Measurements from ENCODE around the gene GPANK1. TPM values are rescaled to one million over a fixed set of nuclear protein-coding genes. Genes with fewer than 3 reads are reported as not detected.

GPANK1 gene
- total and polyA plus RNA-seq, 2 donors (not counting 1 experiment from before 2014, with no cell fraction given): 22.6 to 24.3 TPM

- peaks cover 20% of the 10 kb centered on the region for H3K4me1 Mint-ChIP-seq
- Histone ChIP-seq H3K79me2 (ENCODE audit: control insufficient read depth, insufficient read depth, low read length) (no peaks in the 10 kb centered on the region), H3K27ac (ENCODE audit: low read length in 2 of 2) (no peak overlapping the region), H3K9me3 (ENCODE audit: control extremely low read depth in 1 of 3, control insufficient read depth in 2 of 3, insufficient read depth in 1 of 3, low read length in 2 of 3) (no peaks in the 10 kb centered on the region), H3K27me3 (replicated peaks in 1 of 4; ENCODE audit: control extremely low read depth in 1 of 4, control insufficient read depth in 3 of 4, insufficient read depth in 4 of 4, low read length in 3 of 4) (no peaks in the 10 kb centered on the region), H3K4me1 (ENCODE audit: control insufficient read depth in 2 of 2, insufficient read depth in 2 of 2, low read length in 2 of 2) (peaks cover 11 to 22% of the 10 kb centered on the region in 2 donors), H2AFZ (ENCODE audit: insufficient read depth, low read depth, low read length, poor library complexity, severe bottlenecking) (no peak overlapping the region), H3K4me3 (ENCODE audit: control extremely low read depth in 1 of 5, extremely low read depth in 1 of 5, insufficient read depth in 1 of 5, low read depth in 2 of 5, low read length in 4 of 5) (no peak overlapping the region), H4K20me1 (ENCODE audit: control insufficient read depth, insufficient read depth, low read length, poor library complexity, severe bottlenecking) (no peaks in the 10 kb centered on the region), H3K36me3 (replicated peaks in 1 of 2; ENCODE audit: control extremely low read depth in 1 of 2, control insufficient read depth in 1 of 2, extremely low read depth in 1 of 2, insufficient read depth in 2 of 2, low read length in 1 of 2) (peaks cover 0 to 70% of the 10 kb centered on the region in 2 experiments), H3K4me2 (replicated peaks; ENCODE audit: low read depth, low read length, poor library complexity, severe bottlenecking) (no peak overlapping the region), H3K9ac (ENCODE audit: low read length) (no peak overlapping the region)
- DNase-seq (no peak), ATAC-seq (ENCODE audit: low read depth) (no peak)
- TF ChIP-seq, protein P1, sequence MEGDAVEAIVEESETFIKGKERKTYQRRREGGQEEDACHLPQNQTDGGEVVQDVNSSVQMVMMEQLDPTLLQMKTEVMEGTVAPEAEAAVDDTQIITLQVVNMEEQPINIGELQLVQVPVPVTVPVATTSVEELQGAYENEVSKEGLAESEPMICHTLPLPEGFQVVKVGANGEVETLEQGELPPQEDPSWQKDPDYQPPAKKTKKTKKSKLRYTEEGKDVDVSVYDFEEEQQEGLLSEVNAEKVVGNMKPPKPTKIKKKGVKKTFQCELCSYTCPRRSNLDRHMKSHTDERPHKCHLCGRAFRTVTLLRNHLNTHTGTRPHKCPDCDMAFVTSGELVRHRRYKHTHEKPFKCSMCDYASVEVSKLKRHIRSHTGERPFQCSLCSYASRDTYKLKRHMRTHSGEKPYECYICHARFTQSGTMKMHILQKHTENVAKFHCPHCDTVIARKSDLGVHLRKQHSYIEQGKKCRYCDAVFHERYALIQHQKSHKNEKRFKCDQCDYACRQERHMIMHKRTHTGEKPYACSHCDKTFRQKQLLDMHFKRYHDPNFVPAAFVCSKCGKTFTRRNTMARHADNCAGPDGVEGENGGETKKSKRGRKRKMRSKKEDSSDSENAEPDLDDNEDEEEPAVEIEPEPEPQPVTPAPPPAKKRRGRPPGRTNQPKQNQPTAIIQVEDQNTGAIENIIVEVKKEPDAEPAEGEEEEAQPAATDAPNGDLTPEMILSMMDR (IDR thresholded peaks at IDR 0.05): no peak
- TF ChIP-seq EZH2 (IDR thresholded peaks at IDR 0.05; ENCODE audit: borderline replicate concordance, insufficient read depth, low read depth, low read length, poor library complexity, severe bottlenecking): no peak
- no peak overlapping the region for H3K27ac Mint-ChIP-seq
- H3K4me3 Mint-ChIP-seq: no peak overlapping the region
- no peaks in the 10 kb centered on the region for H3K9me3 Mint-ChIP-seq (ENCODE audit: insufficient read depth)
- POLR2A ChIA-PET: no interaction called here
- CTCF ChIA-PET: no interaction called here
- no peaks in the 10 kb centered on the region for H3K27me3 Mint-ChIP-seq
- intact Hi-C loops (cut with micrococcal nuclease): no loop called here
- 99% methylated on average over 9 of the region's 14 CpGs for WGBS (ENCODE audit: insufficient coverage)
Observed at GRCh38 chr6:31687860-31688693, 23.3 kb upstream of the GPANK1 start.

DNA sequence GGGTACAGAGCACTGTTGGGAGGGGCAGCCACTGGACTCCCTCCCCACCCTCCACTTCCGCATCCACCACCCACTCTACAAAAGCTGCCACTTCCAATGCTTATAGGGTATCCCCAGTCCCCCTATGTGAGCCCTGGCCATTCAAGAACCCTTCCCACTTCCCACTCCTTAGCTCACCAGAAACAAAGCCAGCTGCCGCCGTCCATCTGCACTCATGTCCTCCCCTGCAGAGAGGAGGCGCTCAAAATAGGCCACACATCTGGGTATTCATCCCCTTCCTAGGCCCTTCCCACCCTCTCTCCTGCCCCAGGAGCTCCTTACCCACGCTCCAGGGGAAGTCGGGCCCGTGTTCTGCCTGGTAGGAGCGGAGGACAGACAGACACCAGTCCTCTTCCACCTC, 22.5 kb upstream of the GPANK1 start:
- H3K27me3 Mint-ChIP-seq: no peaks in the 10 kb centered on the region
- no peak for DNase-seq
- no peak overlapping the region for H3K4me3 Mint-ChIP-seq
- Histone ChIP-seq H2AFZ (ENCODE audit: insufficient read depth, low read depth, low read length, poor library complexity, severe bottlenecking) (no peak overlapping the region), H3K4me3 (ENCODE audit: control extremely low read depth in 1 of 5, extremely low read depth in 1 of 5, insufficient read depth in 1 of 5, low read depth in 2 of 5, low read length in 4 of 5) (no peak overlapping the region), H3K9me3 (ENCODE audit: control extremely low read depth in 1 of 3, control insufficient read depth in 2 of 3, insufficient read depth in 1 of 3, low read length in 2 of 3) (no peaks in the 10 kb centered on the region), H3K36me3 (replicated peaks in 1 of 2; ENCODE audit: control extremely low read depth in 1 of 2, control insufficient read depth in 1 of 2, extremely low read depth in 1 of 2, insufficient read depth in 2 of 2, low read length in 1 of 2) (peaks cover 0 to 63% of the 10 kb centered on the region in 2 experiments), H3K27ac (ENCODE audit: low read length in 2 of 2) (no peak overlapping the region), H3K27me3 (replicated peaks in 1 of 4; ENCODE audit: control extremely low read depth in 1 of 4, control insufficient read depth in 3 of 4, insufficient read depth in 4 of 4, low read length in 3 of 4) (no peaks in the 10 kb centered on the region), H3K79me2 (ENCODE audit: control insufficient read depth, insufficient read depth, low read length) (no peaks in the 10 kb centered on the region), H3K9ac (ENCODE audit: low read length) (no peak overlapping the region), H3K4me2 (replicated peaks; ENCODE audit: low read depth, low read length, poor library complexity, severe bottlenecking) (no peak overlapping the region), H3K4me1 (ENCODE audit: control insufficient read depth in 2 of 2, insufficient read depth in 2 of 2, low read length in 2 of 2) (peaks cover 14 to 27% of the 10 kb centered on the region in 2 donors), H4K20me1 (ENCODE audit: control insufficient read depth, insufficient read depth, low read length, poor library complexity, severe bottlenecking) (no peaks in the 10 kb centered on the region)
- no peaks in the 10 kb centered on the region for H3K9me3 Mint-ChIP-seq (ENCODE audit: insufficient read depth)
- intact Hi-C loops (cut with micrococcal nuclease): no loop called here
- ChIA-PET CTCF (interaction anchor here (0.6 to 1.4 kb wide), 3 partner anchors 8 to 143 kb away, joined by 3 to 6 read pairs (median 4); no protein-coding TSS in a partner anchor), POLR2A (interaction anchor here (0.6 kb wide), 1 partner anchor 12 kb away, joined by 4 read pairs; no protein-coding TSS in a partner anchor)
- WGBS (ENCODE audit: insufficient coverage): 97% methylated on average over 6 of the region's 8 CpGs
- no peak overlapping the region for H3K27ac Mint-ChIP-seq
- H3K4me1 Mint-ChIP-seq: peaks cover 21% of the 10 kb centered on the region
- TF ChIP-seq, protein P1 (IDR thresholded peaks at IDR 0.05): no peak
- TF ChIP-seq EZH2 (IDR thresholded peaks at IDR 0.05; ENCODE audit: borderline replicate concordance, insufficient read depth, low read depth, low read length, poor library complexity, severe bottlenecking): no peak
- no peak for ATAC-seq (ENCODE audit: low read depth)

Data from B cell (primary cell).